H9 (cell line): Measurements from ENCODE around the gene ANKRD44. TPM values are rescaled to one million over a fixed set of nuclear protein-coding genes. Genes with fewer than 3 reads are reported as not detected.

Experiments used
- DNase-seq: peaks from one replicate; pipeline ENCODE4 v3.0.0-alpha.2; 2017
- H2AFZ ChIP-seq: one replicate; pipeline ENCODE4 v1.6.1; 2013; ENCODE audit warnings: mild to moderate bottlenecking, low read length, control low read depth, moderate library complexity
- H2AK5ac ChIP-seq: 2 replicates; pipeline ENCODE4 v1.6.1; 2013; ENCODE audit warnings: low read length, control low read depth, mixed read lengths; ENCODE audit not compliant: insufficient read length
- H2BK120ac ChIP-seq: one replicate; pipeline ENCODE4 v1.6.1; 2013; ENCODE audit warnings: low read depth, mild to moderate bottlenecking, low read length, control low read depth, inconsistent platforms; ENCODE audit not compliant: poor library complexity, severe bottlenecking
- H2BK12ac ChIP-seq: 2 replicates; pipeline ENCODE4 v1.6.1; 2013; ENCODE audit warnings: low read length, control low read depth, mixed read lengths, low read depth; ENCODE audit not compliant: insufficient read length
- H2BK15ac ChIP-seq: 2 replicates; pipeline ENCODE4 v1.6.1; 2013; ENCODE audit warnings: low read depth, low read length, control low read depth
- H2BK20ac ChIP-seq: one replicate; pipeline ENCODE4 v1.6.1; 2013; ENCODE audit warnings: low read depth, mild to moderate bottlenecking, low read length, control low read depth, inconsistent platforms; ENCODE audit not compliant: poor library complexity, severe bottlenecking
- H2BK5ac ChIP-seq: 2 replicates; pipeline ENCODE4 v1.6.1; 2013; ENCODE audit warnings: low read length, control low read depth, mixed read lengths; ENCODE audit not compliant: insufficient read length
- H3K14ac ChIP-seq: 2 replicates; pipeline ENCODE4 v1.6.1; 2013; ENCODE audit warnings: low read length, control low read depth; ENCODE audit not compliant: insufficient read depth
- H3K18ac ChIP-seq: 2 replicates; pipeline ENCODE4 v1.6.1; 2013; ENCODE audit warnings: low read depth, mild to moderate bottlenecking, mixed read lengths, low read length, control low read depth; ENCODE audit not compliant: insufficient read length
- H3K23ac ChIP-seq: 2 replicates; pipeline ENCODE4 v1.6.1; 2013; ENCODE audit warnings: low read length, control low read depth, mixed read lengths, low read depth; ENCODE audit not compliant: insufficient read length
- H3K23me2 ChIP-seq: 2 replicates; pipeline ENCODE4 v1.6.1; 2013; ENCODE audit warnings: low read depth, mild to moderate bottlenecking, mixed read lengths, low read length, control low read depth; ENCODE audit not compliant: insufficient read length, poor library complexity, severe bottlenecking
- H3K27ac ChIP-seq: 2 replicates; pipeline ENCODE4 v1.5.1; 2013; ENCODE audit warnings: low read length, control low read depth, mixed read lengths, low read depth; ENCODE audit not compliant: insufficient read length
- H3K27me3 ChIP-seq: 2 replicates; pipeline ENCODE4 v1.6.1; 2013; ENCODE audit warnings: low read length, control low read depth, inconsistent platforms; ENCODE audit not compliant: insufficient read depth
- H3K4ac ChIP-seq: 2 replicates; pipeline ENCODE4 v1.6.1; 2013; ENCODE audit warnings: low read depth, mild to moderate bottlenecking, control low read depth, inconsistent platforms, low read length, moderate library complexity
- H3K4me1 ChIP-seq: 2 replicates; pipeline ENCODE4 v1.6.1; 2013; ENCODE audit warnings: low read length, control low read depth, inconsistent platforms; ENCODE audit not compliant: insufficient read depth
- H3K4me2 ChIP-seq: 2 replicates; pipeline ENCODE4 v1.6.1; 2013; ENCODE audit warnings: low read length, control low read depth, mixed read lengths; ENCODE audit not compliant: insufficient read length, insufficient read depth
- H3K56ac ChIP-seq: 2 replicates; pipeline ENCODE4 v1.6.1; 2013; ENCODE audit warnings: low read depth, mild to moderate bottlenecking, mixed read lengths, low read length, control low read depth; ENCODE audit not compliant: insufficient read length
- H3K79me1 ChIP-seq: 2 replicates; pipeline ENCODE4 v1.6.1; 2013; ENCODE audit warnings: low read depth, mild to moderate bottlenecking, moderate library complexity, low read length, control low read depth, inconsistent platforms; ENCODE audit not compliant: insufficient read depth, poor library complexity, severe bottlenecking
- H3K79me2 ChIP-seq: 2 replicates; pipeline ENCODE4 v1.6.1; 2013; ENCODE audit warnings: low read length, control low read depth, inconsistent platforms; ENCODE audit not compliant: insufficient read depth
- H3K9ac ChIP-seq: 2 replicates; pipeline ENCODE4 v1.6.1; 2013; ENCODE audit warnings: low read length, control low read depth, mixed read lengths; ENCODE audit not compliant: insufficient read length; ENCODE audit errors: extremely low read depth
- H3K9me3 ChIP-seq: one replicate; pipeline ENCODE4 v1.6.1; 2013; ENCODE audit warnings: low read depth, low read length, inconsistent platforms; ENCODE audit not compliant: control insufficient read depth
- H3T11ph ChIP-seq: one replicate; pipeline ENCODE4 v1.6.1; 2013; ENCODE audit warnings: mild to moderate bottlenecking, low read length, control low read depth, inconsistent platforms
- H4K20me1 ChIP-seq: one replicate; pipeline ENCODE4 v1.6.1; 2013; ENCODE audit not compliant: control insufficient read depth, insufficient read length, insufficient read depth
- H4K5ac ChIP-seq: 2 replicates; pipeline ENCODE4 v1.6.1; 2013; ENCODE audit warnings: low read depth, mild to moderate bottlenecking, mixed read lengths, low read length, control low read depth; ENCODE audit not compliant: insufficient read length
- H4K8ac ChIP-seq: replicated peaks from 2 replicates; pipeline ENCODE4 v1.6.1; 2013; ENCODE audit warnings: low read length, control low read depth, mixed read lengths, low read depth; ENCODE audit not compliant: insufficient read length
- H4K91ac ChIP-seq: 2 replicates; pipeline ENCODE4 v1.6.1; 2013; ENCODE audit warnings: low read depth, mild to moderate bottlenecking, moderate library complexity, mixed read lengths, low read length, control low read depth; ENCODE audit not compliant: insufficient read length
- H3K27ac Mint-ChIP-seq, 3 experiments: 2 replicates in 2 of 3; 3 replicates in 1 of 3; pipeline ENCODE4 v1.8.0; 2020 to 2021; ENCODE audit warnings: mixed read lengths in 3 of 3, mild to moderate bottlenecking in 1 of 3, moderate library complexity in 1 of 3
- H3K27me3 Mint-ChIP-seq: 2 replicates; pipeline ENCODE4 v1.8.0; 2021; ENCODE audit warnings: low read depth, mild to moderate bottlenecking, moderate library complexity, mixed read lengths
- H3K36me3 Mint-ChIP-seq, 3 experiments: 2 replicates in 2 of 3; 3 replicates in 1 of 3; pipeline ENCODE4 v1.8.0; 2020 to 2021; ENCODE audit warnings: low read depth in 3 of 3, mixed read lengths in 3 of 3; ENCODE audit not compliant: insufficient read depth in 1 of 3
- H3K4me1 Mint-ChIP-seq, 2 experiments: 2 replicates each; pipeline ENCODE4 v1.8.0; 2020; ENCODE audit warnings: mixed read lengths in 2 of 2
- H3K4me3 Mint-ChIP-seq, 2 experiments: 2 replicates in 1 of 2; 3 replicates in 1 of 2; pipeline ENCODE4 v1.8.0; 2020 to 2021; ENCODE audit warnings: mild to moderate bottlenecking in 2 of 2, mixed read lengths in 2 of 2, moderate library complexity in 1 of 2
- H3K9me3 Mint-ChIP-seq, 2 experiments: 2 replicates in 1 of 2; 3 replicates in 1 of 2; pipeline ENCODE4 v1.8.0; 2020; ENCODE audit warnings: mild to moderate bottlenecking in 2 of 2, mixed read lengths in 2 of 2, moderate library complexity in 1 of 2
- CTCF ChIP-seq: fragments of 200-600 bp; sonication (generic); conservative IDR thresholded peaks from 3 replicates; pipeline ENCODE4 v1.8.0; 2021; ENCODE audit warnings: antibody characterized with exemption, mild to moderate bottlenecking
- WGBS: extraction: QIAGEN DNeasy Blood & Tissue Kit; methylation state at CpG from one replicate; pipeline ENCODE4 v1.1.7; 2013; ENCODE audit warnings: missing lambda C conversion rate, low lambda C conversion rate, mixed read lengths; ENCODE audit not compliant: insufficient read length; ENCODE audit errors: extremely low coverage; 5-methylcytosine and 5-hydroxymethylcytosine counted together
- total RNA-seq: library from RNA; stranded (reverse); gene quantifications from 2 replicates; pipeline ENCODE4 v1.2.1, GENCODE V29; 2021

Gene ANKRD44
- total RNA-seq, 1 experiment from 2014 or later: 1.9 TPM

- no peak overlapping the region for H3K56ac ChIP-seq
- no peaks in the 10 kb centered on the region; the same call in 1 of the 2 replicates for H3K27me3 Mint-ChIP-seq
- no peak overlapping the region for H2BK120ac ChIP-seq
- no peak overlapping the region for H3K27ac ChIP-seq
- H3K27ac Mint-ChIP-seq: no peak overlapping the region
- DNase-seq: no peak
- H2BK20ac ChIP-seq: no peak overlapping the region
- H3K4me3 Mint-ChIP-seq: no peak overlapping the region
- no peaks in the 10 kb centered on the region for H4K20me1 ChIP-seq
- H2AK5ac ChIP-seq: no peak overlapping the region
- H3K27me3 ChIP-seq: no peaks in the 10 kb centered on the region
- no peak overlapping the region for H2BK15ac ChIP-seq
- no peaks in the 10 kb centered on the region for H3K36me3 Mint-ChIP-seq
- H3K4me1 Mint-ChIP-seq: peaks cover 7 to 9% of the 10 kb centered on the region in 2 experiments
- no peak overlapping the region for H2BK5ac ChIP-seq
- no peak overlapping the region for H3K9ac ChIP-seq
- no CpG with 5 or more reads among the region's 5 CpGs for WGBS
- H3K4me2 ChIP-seq: no peak overlapping the region
- H3K23me2 ChIP-seq: no peaks in the 10 kb centered on the region
- H4K5ac ChIP-seq: no peak overlapping the region
- no peak overlapping the region for H3K14ac ChIP-seq
- no peak overlapping the region for H3K18ac ChIP-seq
- H3K79me2 ChIP-seq: no peaks in the 10 kb centered on the region
- no peak overlapping the region for H4K91ac ChIP-seq
- no peak overlapping the region for H2BK12ac ChIP-seq
- no peak overlapping the region for H3K23ac ChIP-seq
- H3K9me3 Mint-ChIP-seq: no peaks in the 10 kb centered on the region; a peak in 1 of 5 replicates
- H2AFZ ChIP-seq: no peak overlapping the region
- H4K8ac ChIP-seq: no peak overlapping the region
- H3K4me1 ChIP-seq: no peaks in the 10 kb centered on the region
- TF ChIP-seq CTCF: no peak
- no peaks in the 10 kb centered on the region for H3K9me3 ChIP-seq
- H3K4ac ChIP-seq: no peak overlapping the region
- no peak overlapping the region for H3T11ph ChIP-seq
- no peaks in the 10 kb centered on the region for H3K79me1 ChIP-seq
Measured at GRCh38 chr2:197254776-197255530, 55.6 kb downstream of the ANKRD44 start.
